GM18520 (cell line): ENCODE measurements around the gene DPRX.
"Not testable (repeated sequence)": the region's sequence is repeated elsewhere in the genome, so short reads cannot be mapped to it uniquely, and the experiment has no call there.

ENCODE experiments used
- ATAC-seq: cut with Tn5 transposase; IDR thresholded peaks from one replicate; pipeline ENCODE4 v1.9.1; 2021; ENCODE audit not compliant: unreplicated experiment

DPRX gene

DNA sequence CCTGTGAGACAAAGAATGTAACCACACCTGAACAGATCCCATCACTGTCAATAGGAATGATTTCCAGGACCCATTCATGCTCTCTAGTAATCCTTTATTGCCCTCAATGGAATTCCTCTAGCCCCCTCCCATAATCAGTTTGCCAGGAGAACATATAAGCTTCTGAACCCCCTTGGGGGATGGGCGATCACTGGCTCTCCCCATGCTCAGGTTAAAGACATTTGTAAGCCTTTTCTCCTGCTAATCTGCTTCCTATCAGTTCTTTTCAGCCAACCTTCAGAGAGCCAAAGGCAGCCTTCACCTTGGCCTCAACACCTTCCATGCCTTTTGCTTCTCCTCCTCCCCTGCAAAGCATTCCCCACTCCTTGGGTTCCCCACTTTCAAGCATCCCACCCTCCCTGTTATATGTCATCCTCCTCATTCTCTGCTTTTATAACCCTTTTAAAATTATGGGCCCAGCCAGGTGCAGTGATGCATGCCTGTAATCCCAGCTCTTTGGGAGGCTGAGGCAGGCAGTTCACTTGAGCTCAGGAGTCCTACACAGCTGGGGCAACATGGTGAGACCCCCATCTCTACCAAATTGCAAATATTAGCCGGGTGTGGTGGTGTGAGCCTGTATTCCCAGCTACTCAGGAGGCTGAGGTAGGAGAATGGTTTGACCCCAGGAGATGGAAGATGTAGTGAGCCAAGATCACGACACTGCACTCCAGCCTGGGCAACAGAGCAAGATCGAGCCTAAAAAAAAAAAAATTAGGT, 12.4 kb downstream of the DPRX start:
- no peak for ATAC-seq

DNA sequence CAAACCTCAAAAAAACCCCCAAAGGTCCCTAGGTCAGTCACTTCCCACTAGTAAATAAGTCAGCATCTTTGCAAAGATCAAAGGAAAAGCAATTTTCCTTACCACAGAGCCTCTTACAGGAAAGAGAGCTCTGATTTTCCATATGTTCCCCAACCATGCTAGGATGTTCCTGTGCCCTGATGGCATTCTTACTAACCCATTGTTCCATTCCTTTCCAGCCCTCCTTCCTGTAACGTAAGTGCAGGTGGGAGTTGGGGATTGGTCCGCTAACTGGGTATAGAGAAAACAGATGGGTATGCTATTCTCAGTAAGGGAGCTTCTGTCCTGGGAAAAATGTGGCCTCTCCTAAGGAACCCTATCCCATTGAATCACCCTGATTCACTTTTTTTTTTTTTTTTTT, 14.3 kb downstream of the DPRX start:
- ATAC-seq: no peak

GRCh38 chr19:53647350-53647749, 15.6 kb downstream of the DPRX start:
- no peak for ATAC-seq

DNA sequence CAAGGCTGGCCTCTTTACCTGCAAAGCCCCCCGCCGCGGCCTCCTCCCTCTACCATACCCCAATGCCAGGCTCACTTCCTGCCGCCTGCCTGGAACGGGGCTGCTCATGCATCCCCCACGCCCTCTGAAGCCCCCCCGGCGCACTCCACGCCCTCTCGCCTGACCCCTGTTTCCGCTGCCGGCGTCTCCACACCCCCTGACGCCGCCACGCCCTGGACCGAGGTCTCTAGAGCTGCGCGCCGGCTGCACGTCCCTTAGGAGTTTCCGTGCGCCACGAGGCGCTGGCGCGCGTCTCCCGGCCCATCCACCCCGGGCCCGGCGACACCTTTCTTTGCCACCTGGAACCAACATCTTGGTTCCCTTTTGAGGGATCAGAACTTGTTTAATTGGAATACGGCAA, 16.0 kb downstream of the DPRX start:
- no peak for ATAC-seq

DNA sequence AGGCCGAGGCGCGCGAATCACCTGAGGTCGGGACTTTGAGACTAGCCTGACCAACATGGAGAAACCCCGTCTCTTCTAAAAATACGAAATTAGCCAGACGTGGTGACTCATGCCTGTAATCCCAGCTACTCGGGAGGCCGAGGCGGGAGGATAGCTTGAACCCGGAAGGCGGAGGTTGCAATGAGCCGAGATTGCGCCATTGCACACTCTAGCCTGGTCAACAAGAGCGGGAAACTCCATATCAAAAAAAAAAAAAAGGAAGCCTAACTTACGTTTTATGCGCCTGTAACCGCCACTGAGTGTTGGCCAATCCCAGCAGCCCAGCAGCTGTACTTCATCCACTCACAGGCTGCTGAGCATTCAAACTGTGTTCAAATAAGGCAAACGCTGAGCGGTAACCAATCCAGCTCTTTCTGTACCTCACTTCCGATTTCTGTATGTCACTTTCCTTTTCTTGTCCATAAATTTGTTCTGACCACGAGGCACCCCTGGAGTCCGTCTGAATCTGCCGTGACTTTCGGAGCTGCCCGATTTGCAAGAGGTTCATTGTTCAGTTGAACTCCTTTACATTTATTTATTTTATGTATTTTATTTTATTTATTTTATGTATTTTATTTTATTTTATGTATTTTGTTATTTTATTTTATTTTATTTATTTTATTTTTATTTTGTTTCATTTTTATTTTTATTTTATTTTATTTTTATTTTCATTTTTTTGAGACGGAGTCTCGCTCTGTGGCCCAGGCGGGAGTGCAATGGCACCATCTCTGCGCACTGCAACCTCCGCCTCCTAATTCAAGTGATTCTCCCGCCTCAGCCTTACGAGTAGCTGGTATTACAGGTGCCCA, 18.2 kb downstream of the DPRX start:
- ATAC-seq: no peak

GRCh38 chr19:53652476-53652875, 20.7 kb downstream of the DPRX start:
- no peak for ATAC-seq

DNA sequence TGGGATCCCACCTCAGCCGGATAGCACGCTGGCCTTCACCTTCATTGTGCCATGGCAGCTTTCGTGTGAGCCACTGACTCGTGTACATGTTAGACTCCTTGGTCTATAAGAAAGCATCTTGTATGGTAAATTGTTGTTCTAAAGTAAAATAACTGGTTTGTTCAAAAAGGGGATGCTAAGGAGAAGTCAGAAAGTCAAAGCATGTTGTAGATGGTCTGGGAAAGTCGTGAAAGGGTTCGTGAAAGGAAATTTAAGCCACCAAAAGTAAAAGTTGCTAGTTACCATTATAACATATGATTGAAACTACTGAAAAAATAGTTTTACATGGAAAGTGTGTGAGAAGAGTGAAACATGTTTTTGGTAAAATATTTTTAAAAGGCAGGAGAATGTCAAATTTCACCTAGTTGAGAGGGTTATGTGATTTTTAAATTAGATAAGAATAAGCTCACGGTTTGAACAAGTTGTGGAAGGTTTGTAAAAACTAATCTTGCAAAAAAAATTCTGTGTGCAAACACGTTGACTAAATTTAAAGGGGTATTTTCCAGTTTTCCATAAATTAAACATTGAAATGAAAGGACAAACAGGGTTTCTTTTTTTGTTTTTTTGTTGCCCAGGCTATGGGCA, 23.4 kb downstream of the DPRX start:
- no peak for ATAC-seq

DNA sequence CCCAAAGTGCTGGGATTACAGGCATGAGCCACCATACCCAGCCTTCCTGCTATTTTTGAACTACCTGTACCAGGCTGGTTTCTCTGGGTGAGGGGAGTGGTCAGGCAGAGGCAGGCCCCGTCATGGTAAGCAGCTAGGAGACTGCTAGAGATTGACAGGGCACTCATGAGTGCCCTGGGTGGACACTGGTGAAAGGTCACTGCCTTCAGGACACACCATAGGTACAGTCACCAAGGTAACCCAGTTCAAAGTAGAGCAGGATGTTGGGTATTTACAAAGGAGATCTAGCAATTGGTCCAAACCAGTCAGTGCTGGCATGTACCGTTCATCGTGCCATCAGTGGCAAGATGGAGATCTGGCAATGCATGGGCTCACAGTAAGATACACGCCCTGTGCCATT, 25.5 kb downstream of the DPRX start:
- no peak for ATAC-seq

DNA sequence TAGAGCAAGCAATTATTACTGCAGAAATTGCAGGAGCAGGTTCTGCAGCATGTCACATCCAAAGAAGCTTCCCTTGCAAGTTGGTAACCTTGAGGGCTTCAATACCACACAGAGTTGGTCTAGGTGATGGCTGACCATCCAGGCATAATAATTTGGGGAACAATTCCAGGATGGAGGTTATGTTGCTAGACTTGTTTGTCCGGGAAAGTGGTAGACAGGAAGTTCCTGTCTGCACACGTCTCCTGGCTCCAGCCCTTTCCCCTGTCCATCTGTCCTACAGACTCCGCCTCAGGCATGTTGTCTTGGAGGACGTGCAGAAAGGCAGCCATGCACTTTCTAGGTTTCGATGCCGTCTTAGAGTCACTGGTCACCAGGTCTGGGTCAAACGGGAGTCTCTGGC, 26.0 kb downstream of the DPRX start:
- no peak for ATAC-seq

- ATAC-seq: no peak
Measured at GRCh38 chr19:53659292-53659691, 27.5 kb downstream of the DPRX start.

DNA sequence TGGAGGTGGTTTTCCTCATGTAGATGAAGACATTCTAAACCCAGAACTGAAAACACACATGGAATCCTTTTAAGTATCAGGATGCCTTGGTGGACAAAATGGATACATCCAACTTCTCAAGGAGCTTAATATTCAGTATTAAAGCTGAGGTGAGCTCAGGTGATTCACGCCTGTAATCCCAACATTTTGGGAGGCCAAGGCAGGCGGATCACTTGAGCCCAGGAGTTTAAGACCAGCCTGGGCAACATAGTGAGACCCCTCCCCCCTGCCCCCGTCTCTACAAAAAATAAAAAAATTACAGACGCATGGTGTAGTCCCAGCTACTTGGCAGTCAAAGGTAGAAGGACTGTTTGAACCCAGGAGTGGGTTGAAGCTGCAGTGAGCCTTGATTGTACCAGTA, 28.8 kb downstream of the DPRX start:
- ATAC-seq: no peak

- ATAC-seq: no peak
Measured at GRCh38 chr19:53662209-53662608, 30.4 kb downstream of the DPRX start.

- no peak for ATAC-seq
Measured at GRCh38 chr19:53664152-53664551, 32.4 kb downstream of the DPRX start.

DNA sequence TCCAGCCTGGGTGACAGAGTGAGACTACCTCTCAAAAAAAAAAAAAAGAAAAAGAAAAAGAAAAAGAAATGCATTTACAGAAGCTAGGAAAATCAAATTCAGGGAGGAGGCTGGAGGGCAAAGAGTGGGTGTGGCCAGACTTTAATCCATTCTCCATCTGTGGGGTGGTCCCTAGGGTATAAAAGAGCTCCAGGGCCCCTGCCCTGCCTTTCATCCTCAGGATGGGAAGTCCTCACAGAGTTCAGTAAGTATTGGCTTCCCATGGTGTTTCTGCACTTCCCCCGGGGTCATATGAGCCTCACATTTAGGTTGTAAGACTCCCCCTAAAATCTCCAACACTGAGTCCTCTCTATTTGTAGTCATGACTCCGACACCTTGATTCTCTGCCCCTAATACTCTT, 33.0 kb downstream of the DPRX start:
- ATAC-seq: no peak

DNA sequence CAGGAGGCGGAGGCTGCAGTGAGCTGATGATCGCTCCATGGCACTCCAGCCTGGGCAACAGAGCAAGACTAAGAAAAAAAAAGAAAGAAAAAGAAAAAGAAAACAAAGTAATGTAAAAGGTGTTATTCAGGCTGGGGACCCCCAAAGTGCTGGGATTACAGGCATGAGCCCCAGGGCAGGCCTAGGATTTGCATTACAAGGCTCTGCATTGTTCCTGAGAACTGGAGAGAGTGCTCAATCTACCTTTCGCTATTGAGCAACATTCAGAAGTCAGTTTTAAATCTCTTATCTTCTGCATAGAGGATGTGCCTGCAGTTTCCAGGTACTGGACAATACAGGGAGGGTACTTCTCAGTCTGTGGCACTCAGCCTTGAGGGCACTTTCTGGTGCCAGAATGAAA, 34.5 kb downstream of the DPRX start:
- ATAC-seq: not testable (repeated sequence)

DNA sequence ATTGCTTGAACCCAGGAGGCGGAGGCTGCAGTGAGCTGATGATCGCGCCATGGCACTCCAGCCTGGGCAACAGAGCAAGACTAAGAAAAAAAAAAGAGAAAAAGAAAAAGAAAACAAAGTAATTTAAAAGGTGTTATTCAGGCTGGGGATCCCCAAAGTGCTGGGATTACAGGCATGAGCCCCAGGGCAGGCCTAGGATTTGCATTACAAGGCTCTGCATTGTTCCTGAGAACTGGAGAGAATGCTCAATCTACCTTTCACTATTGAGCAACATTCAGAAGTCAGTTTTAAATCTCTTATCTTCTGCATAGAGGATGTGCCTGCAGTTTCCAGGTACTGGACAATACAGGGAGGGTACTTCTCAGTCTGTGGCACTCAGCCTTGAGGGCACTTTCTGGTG, 37.0 kb downstream of the DPRX start:
- ATAC-seq: not testable (repeated sequence)

DNA sequence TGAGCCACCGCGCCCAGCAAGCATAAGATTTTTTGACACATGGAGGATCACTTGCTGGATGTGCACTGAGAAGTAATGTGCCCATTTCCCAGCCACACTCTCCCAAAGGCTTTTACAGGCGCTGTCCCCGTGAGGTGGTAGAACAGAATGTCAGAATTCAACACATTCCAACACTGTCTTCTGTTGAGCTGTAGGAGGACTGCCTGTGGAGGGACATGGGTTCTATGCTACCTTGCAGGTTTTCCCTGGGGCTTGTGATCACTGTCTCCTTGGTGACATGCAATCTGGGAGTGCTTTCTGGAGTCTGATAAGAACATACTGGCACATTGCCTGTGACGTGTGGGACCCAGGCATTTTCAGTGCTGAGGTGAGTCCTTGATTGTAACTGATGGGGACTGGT, 38.5 kb downstream of the DPRX start:
- ATAC-seq: no peak

- no peak for ATAC-seq
Measured at GRCh38 chr19:53671663-53672062, 39.9 kb downstream of the DPRX start.
